Tibial artery (tissue), 4 donors: ENCODE measurements around the gene SHBG.
"Not testable (repeated sequence)": the region's sequence is repeated elsewhere in the genome, so short reads cannot be mapped to it uniquely, and the experiment has no call there.

Experiments
- DNase-seq, 2 donors: peaks; one replicate each; pipeline ENCODE4 v3.0.0-alpha.2; 2019
- H3K27ac ChIP-seq, 2 donors: fragments of 200-600 bp; sonication (generic) in 1 of 2; 1 replicate in 1 of 2; 2 replicates in 1 of 2; pipeline ENCODE4 v1.5.1; 2018 to 2019; ENCODE audit warnings: mild to moderate bottlenecking in 1 of 2
- H3K27me3 ChIP-seq, 2 donors: fragments of 200-600 bp; sonication (generic) in 1 of 2; one replicate each; pipeline versions ENCODE4 v1.5.1 to v1.6.0; 2016 to 2019
- H3K36me3 ChIP-seq, 3 donors: fragments of 200-600 bp; sonication (generic) in 2 of 3; one replicate each; pipeline ENCODE4 v1.5.1; 2016 to 2019; ENCODE audit warnings: mild to moderate bottlenecking in 2 of 3
- H3K4me1 ChIP-seq, 4 donors: fragments of 200-600 bp; sonication (generic) in 2 of 4; 1 replicate in 3 of 4; 2 replicates in 1 of 4; pipeline ENCODE4 v1.5.1; 2016 to 2019
- H3K4me3 ChIP-seq, 2 donors: fragments of 200-600 bp; sonication (generic) in 1 of 2; 1 replicate in 1 of 2; 2 replicates in 1 of 2; pipeline ENCODE4 v1.5.1; 2018 to 2019; ENCODE audit warnings: mild to moderate bottlenecking in 2 of 2
- H3K9me3 ChIP-seq, 3 donors: fragments of 200-600 bp; sonication (generic) in 1 of 3; one replicate each; pipeline ENCODE4 v1.5.1; 2016 to 2019
- intact Hi-C: fragments of 100-400 bp; cut with DNase I; formaldehyde crosslinking; loops from one replicate; pipeline ENCODE4 v1.15.0; 2023; ENCODE audit warnings: low total_unique reads
- TF ChIP-seq, protein P1 (sequence below), 2 experiments: fragments of 200-600 bp in 1 of 2; fragments of 450-650 bp in 1 of 2; IDR thresholded peaks; one replicate each; pipeline ENCODE4 v1.5.1; 2017 to 2019; ENCODE audit warnings: antibody characterized with exemption in 2 of 2, mild to moderate bottlenecking in 1 of 2, moderate library complexity in 1 of 2

The SHBG gene

DNA sequence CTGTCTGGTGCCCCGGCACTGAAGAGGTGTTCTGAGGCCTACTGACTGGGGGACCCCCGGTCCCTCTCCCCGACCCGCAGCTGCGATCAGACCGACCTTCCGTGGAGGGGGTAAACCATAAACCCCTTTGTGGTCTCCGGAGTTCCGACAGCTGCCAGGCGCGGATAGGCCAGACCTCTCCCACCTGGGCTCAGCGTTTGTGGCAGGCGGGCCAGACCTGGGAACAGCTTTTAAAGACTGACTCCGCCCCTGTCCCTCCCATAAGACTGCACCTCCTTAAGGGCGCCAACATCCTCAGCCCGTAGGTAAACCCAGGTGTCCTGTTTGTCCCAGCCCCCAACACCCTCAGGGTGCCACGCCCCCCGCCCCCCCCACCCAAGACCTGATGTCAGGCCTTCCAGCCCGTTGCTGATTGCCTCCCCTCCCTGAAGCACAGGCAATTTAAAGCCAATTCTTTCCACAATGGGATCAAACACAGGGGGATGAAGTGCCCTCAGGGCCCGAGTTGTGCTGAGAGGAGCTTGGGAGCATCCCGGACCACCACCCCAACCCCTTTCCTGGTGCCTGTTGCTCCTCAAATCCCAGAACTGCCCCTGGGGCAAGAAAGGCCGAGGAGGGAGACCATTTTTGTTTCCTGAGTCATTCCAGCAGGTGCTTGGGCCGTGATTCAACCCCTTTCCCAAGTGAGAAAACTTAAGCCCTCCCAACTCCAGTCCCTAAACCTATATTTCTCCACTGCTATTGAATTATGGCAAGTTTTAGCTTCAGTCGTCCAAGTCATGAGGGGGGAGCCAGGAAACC lies 39.8 kb upstream of the SHBG start, which contains the start of gene SOX15:
SOX15 (minus strand) TSS at position 204 of the 801 bp plus-strand sequence. CDS start 418 bp downstream, outside the sequence.
- peaks cover 40 to 62% (median 43%) of the 10 kb centered on the region in 3 donors for H3K36me3 ChIP-seq
- H3K4me3 ChIP-seq: peak within 1 kb of the TSS; percentile 48 to 62
- intact Hi-C loops: loop anchor here (2.0 kb wide), 1 partner anchor 71 kb away; no protein-coding TSS in a partner anchor
- peaks cover 0 to 25% (median 17%) of the 10 kb centered on the region in 4 donors for H3K4me1 ChIP-seq
- H3K27ac ChIP-seq: peak within 1 kb of the TSS; percentile 57 to 71
- no peak for DNase-seq
- TF ChIP-seq, protein P1, sequence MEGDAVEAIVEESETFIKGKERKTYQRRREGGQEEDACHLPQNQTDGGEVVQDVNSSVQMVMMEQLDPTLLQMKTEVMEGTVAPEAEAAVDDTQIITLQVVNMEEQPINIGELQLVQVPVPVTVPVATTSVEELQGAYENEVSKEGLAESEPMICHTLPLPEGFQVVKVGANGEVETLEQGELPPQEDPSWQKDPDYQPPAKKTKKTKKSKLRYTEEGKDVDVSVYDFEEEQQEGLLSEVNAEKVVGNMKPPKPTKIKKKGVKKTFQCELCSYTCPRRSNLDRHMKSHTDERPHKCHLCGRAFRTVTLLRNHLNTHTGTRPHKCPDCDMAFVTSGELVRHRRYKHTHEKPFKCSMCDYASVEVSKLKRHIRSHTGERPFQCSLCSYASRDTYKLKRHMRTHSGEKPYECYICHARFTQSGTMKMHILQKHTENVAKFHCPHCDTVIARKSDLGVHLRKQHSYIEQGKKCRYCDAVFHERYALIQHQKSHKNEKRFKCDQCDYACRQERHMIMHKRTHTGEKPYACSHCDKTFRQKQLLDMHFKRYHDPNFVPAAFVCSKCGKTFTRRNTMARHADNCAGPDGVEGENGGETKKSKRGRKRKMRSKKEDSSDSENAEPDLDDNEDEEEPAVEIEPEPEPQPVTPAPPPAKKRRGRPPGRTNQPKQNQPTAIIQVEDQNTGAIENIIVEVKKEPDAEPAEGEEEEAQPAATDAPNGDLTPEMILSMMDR (IDR thresholded peaks at IDR 0.05): no peak
- no peaks in the 10 kb centered on the region for H3K27me3 ChIP-seq
- no peaks in the 10 kb centered on the region for H3K9me3 ChIP-seq

DNA sequence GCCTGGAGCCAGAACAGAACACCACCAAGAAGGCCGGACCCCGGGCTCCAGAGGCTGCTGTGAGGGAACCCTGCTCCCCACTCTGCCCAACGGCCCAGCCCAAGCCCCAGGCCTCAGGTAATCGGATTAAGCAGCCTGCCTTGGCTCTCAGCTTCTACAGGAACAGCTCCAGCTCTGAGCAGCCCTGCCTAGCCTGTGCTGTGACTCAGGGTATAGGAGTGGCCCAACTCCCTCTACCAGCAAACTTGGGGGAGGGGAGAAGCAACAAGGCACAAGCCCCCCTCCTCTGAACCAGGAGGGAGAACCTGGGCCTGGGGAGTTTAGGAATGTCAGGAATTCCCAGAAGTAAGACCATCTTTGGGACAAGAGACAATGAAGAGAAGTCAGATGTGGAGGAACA lies 39.2 kb upstream of the SHBG start:
- no peak for DNase-seq
- H3K27me3 ChIP-seq: no peaks in the 10 kb centered on the region
- no peak overlapping the region for H3K4me3 ChIP-seq
- no peak overlapping the region for H3K27ac ChIP-seq
- H3K36me3 ChIP-seq: peaks cover 47 to 69% (median 50%) of the 10 kb centered on the region in 3 donors
- H3K9me3 ChIP-seq: no peaks in the 10 kb centered on the region
- intact Hi-C loops: no loop called here
- H3K4me1 ChIP-seq: peaks cover 0 to 22% (median 16%) of the 10 kb centered on the region in 4 donors
- TF ChIP-seq, protein P1 (IDR thresholded peaks at IDR 0.05): no peak

DNA sequence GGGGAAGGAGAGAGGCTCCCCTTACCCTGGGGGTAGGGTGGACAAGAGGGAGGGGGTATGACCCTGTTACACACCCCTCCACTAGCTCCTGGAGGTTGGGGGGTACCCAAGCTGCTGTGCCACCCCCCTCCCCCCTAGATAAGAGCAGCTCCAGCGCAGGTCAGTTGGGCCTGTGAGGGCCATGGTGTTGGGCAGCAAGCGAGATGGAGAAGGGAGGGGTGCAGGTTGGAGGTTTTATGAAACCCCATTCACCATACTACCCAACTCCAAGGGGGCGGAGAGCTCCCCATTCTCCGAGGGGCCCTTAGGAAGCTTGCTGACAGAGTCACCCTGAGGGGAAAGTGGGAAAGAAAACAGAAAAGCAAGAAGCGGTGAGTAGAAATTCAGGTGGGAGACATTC lies 38.3 kb upstream of the SHBG start:
- Histone ChIP-seq H3K4me3 (no peak overlapping the region), H3K36me3 (peaks cover 55 to 74% (median 58%) of the 10 kb centered on the region in 3 donors), H3K4me1 (peaks cover 0 to 22% (median 16%) of the 10 kb centered on the region in 4 donors), H3K27me3 (no peaks in the 10 kb centered on the region), H3K27ac (no peak overlapping the region), H3K9me3 (no peaks in the 10 kb centered on the region)
- intact Hi-C loops: no loop called here
- DNase-seq: no peak
- TF ChIP-seq, protein P1 (IDR thresholded peaks at IDR 0.05): no peak

GRCh38 chr17:7592422-7593021 lies 37.4 kb upstream of the SHBG start:
- intact Hi-C loops: loop anchor here (1.0 kb wide), 1 partner anchor 18 kb away; no protein-coding TSS in a partner anchor
- DNase-seq: no peak
- TF ChIP-seq, protein P1 (IDR thresholded peaks at IDR 0.05): no peak
- H3K4me3 ChIP-seq: no peak overlapping the region
- H3K36me3 ChIP-seq: peaks cover 60 to 74% (median 67%) of the 10 kb centered on the region in 3 donors
- H3K27me3 ChIP-seq: no peaks in the 10 kb centered on the region
- peaks cover 0 to 22% (median 16%) of the 10 kb centered on the region in 4 donors for H3K4me1 ChIP-seq
- no peaks in the 10 kb centered on the region for H3K9me3 ChIP-seq
- no peak overlapping the region for H3K27ac ChIP-seq

DNA sequence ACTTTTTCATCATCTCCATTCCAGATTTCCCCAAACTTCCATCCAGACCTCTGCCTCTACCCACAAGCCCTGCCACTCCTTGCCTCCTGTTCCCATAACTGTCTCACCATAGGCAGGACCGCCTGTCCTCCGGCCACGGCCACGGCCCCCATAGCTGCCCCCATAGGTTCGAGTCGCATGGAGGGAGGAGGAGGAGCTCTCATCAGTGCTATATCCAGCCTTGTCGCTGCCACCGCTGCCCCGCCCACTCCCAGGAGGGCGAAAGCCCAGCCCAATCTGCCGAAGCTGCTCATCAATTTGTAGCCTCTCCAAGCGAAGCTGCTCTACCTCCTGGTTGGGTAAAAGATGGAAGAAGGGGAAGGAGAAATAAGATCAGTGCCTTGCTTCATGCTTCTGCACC lies 36.6 kb upstream of the SHBG start:
- H3K36me3 ChIP-seq: peaks cover 64 to 75% (median 72%) of the 10 kb centered on the region in 3 donors
- TF ChIP-seq, protein P1 (IDR thresholded peaks at IDR 0.05): no peak
- no peaks in the 10 kb centered on the region for H3K9me3 ChIP-seq
- H3K4me3 ChIP-seq: no peak overlapping the region
- no peak for DNase-seq
- no peak overlapping the region for H3K27ac ChIP-seq
- H3K27me3 ChIP-seq: no peaks in the 10 kb centered on the region
- H3K4me1 ChIP-seq: peaks cover 0 to 17% (median 15%) of the 10 kb centered on the region in 4 donors
- intact Hi-C loops: loop anchor here (1.0 kb wide), 1 partner anchor 17 kb away; no protein-coding TSS in a partner anchor

DNA sequence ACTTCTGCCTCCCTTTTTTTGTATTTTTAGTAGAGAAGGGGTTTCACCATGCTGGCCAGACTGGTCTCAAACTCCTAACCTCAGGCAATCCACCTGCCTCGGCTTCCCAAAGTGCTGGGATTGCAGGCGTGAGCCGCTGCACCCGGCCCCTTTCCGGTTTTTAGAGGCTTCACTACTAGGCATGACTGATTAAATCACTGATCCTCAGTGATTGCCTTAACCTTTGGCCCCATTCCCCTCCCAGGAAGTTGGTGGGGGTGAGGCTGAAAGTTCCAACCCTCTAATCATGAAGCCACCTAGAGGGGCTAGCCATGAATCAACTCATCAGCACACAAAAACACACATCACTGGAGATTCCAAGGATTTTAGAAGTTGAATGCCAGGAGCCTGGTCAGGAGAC lies 32.4 kb upstream of the SHBG start:
- H3K9me3 ChIP-seq, H3K27ac ChIP-seq, H3K4me1 ChIP-seq, H3K27me3 ChIP-seq, H3K4me3 ChIP-seq, intact Hi-C loops, DNase-seq: not testable (repeated sequence)
- H3K36me3 ChIP-seq: peaks cover 92 to 97% (median 97%) of the 10 kb centered on the region in 3 donors
